ELF-1 (cell line): Measurements from ENCODE around the gene ATG13.
"Not testable (repeated sequence)": the region's sequence is repeated elsewhere in the genome, so short reads cannot be mapped to it uniquely, and the experiment has no call there.

Experiments
- DNase-seq: peaks from one replicate; pipeline ENCODE4 v3.0.0-alpha.2; 2016; ENCODE audit warnings: low read depth, low spot score

The ATG13 gene

DNA sequence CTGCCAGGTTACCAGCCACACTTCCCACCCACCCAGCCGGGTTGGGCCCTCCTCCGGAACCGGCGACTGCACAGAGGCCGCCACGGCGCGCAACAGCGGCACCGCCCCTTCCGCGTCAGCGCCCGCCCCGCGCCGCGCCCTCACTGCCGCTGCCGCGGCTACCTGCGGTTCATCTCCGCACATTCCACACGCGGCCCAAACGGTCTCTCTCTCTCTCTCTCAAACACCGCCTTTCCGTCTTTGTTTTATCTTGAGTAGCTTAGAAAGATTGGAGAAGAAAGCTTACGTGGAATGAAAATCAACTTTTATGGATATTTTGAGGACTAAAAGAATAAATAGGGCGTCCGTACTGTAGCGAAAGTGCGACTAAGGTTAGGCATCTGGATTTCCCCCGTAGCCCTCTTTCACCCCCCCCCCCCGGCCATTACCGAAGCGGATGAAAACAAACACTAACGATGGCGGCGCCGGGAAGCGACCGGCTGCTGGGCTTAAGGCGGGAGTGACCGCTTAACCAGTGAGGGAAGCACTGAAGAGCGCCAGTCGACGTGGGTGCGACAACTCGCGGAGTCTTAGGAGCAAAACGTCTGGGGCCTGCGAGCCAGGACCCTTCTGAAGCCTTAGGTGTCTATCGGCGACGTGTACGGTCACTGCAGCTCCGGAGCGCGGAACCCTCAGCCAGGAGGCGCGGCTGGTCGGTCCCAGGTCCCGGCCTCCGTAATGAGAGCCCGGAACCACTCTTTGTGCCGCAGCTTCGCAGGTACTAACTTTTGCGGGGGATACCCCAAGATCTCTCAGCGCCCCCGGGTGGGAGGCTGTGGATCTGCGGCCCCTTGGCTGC lies at the start of gene ATG13, which contains the start of gene HARBI1:
TSS of gene ATG13 (plus strand) at position 420 of the 838 bp plus-strand sequence. CDS start 26,739 bp downstream, outside the sequence.
TSS of gene HARBI1 (minus strand) at position 94 of the 838 bp plus-strand sequence. CDS start 990 bp downstream, outside the sequence.
- DNase-seq = peak; percentile 94

- no peak for DNase-seq
Observed at GRCh38 chr11:46570790-46571398, 46.5 kb upstream of the ATG13 start.

- DNase-seq = no peak
Observed at GRCh38 chr11:46574656-46575055, 42.7 kb upstream of the ATG13 start.

GRCh38 chr11:46577058-46577457 lies 40.3 kb upstream of the ATG13 start:
- no peak for DNase-seq

DNA sequence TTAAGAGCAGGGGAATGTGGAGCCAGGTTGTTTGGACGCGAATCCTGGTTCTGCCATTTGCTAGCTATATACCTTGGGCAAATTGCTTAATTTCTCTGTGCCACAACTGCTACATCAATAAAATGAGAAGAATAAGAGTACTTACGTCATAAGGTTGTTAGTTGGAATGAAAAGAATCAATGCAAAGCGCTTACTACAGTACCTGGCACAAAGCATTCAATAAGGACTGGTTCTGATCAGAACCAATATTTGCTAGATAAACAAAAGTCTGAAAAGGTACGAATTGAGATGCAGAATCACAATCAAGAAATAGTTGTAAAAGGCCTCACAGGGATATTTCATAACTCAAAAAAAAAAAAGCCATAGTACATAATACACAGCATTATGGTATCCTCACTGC lies 34.8 kb upstream of the ATG13 start:
- DNase-seq = no peak

DNA sequence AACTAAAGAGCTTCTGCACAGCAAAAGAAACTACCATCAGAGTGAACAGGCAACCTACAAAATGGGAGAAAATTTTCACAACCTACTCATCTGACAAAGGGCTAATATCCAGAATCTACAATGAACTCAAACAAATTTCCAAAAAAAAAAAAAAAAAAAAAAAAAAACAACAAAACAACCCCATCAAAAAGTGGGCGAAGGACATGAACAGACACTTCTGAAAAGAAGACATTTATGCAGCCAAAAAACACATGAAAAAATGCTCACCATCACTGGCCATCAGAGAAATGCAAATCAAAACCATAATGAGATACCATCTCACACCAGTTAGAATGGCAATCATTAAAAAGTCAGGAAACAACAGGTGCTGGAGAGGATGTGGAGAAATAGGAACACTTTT lies 33.8 kb upstream of the ATG13 start:
- DNase-seq = not testable (repeated sequence)

GRCh38 chr11:46588131-46588530 lies 29.2 kb upstream of the ATG13 start:
- no peak for DNase-seq

- no peak for DNase-seq
Observed at GRCh38 chr11:46588915-46589314, 28.4 kb upstream of the ATG13 start.

GRCh38 chr11:46590740-46591605 lies 26.4 kb upstream of the ATG13 start:
- DNase-seq = no peak

- DNase-seq = peak; percentile 97
Observed at GRCh38 chr11:46593550-46594373, 23.6 kb upstream of the ATG13 start, which contains the start of gene AMBRA1. Gene AMBRA1, minus strand, starts transcription at chr11:46594023. Its CDS starts 45,643 bp downstream, at chr11:46548380.

GRCh38 chr11:46594374-46594700 lies 23.0 kb upstream of the ATG13 start:
- DNase-seq = no peak

- no peak for DNase-seq
Observed at GRCh38 chr11:46594785-46595184, 22.6 kb upstream of the ATG13 start.

- no peak for DNase-seq
Observed at GRCh38 chr11:46597155-46597554, 20.2 kb upstream of the ATG13 start.

DNA sequence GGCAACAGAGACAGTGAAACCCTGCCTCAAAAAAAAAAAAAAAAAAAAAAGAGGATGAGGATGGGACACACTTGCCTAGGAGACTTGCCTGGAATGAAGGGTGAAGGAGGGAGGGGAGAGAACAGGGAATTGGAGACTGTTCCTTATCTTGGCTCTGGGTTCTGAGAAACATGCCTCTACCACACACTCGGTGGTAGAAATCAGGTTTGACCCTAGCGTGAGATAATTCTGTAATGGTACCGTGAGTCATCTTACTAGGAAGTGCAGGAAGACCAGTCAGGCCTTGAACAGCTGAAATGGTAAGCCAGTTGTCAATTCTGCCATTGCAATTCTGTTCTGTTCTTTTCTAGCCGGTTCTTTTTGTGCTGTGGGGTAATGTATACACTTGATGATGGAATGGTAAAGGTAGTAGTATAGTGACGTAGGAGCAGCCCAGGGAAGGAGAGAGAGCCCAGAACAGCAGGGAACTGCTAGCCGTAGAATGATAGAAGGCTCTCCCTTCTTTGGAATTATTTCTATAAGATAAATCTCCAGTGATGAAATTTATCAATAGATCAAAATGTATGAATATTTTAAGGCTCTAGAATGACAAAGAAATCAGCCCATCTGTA lies 19.6 kb upstream of the ATG13 start:
- no peak for DNase-seq

DNA sequence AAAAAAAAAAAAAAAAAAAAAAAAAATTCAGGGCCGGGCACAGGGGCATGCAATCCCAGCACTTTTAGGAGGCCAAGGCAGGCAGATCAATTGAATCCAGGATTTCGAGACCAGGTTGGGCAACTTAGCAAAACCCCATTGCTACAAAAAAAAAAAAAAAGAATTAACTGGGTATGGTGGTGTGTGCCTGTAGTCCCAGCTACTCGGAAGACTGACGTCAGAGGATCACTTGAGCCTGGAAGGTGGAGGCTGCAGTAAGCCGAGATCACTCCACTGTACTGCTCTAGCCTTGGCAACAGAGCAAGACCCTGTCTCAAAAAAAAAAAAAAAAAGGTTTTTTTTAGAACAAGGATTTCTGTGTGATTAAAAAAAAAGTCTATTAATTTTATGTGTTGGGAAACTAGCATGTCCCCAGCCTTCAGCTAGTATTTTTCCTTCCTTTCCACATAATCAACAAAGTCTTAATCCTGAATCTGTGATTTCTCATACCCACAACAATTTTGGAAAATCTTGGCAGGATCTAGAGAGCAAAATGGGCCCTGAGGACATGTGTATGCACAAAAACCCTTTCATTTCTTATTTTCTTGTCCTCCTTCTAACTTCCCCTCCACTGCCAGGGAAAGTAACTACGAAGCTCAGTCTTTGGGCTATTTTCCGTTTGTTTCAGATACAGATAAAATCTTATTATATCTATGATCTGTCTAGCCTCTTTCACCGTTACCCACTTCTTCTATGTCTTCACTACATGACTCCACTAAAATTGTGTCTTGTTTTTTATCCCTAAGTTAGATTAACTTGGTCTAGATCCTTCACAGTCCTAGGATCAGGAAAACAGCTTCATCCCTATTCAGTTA lies 17.8 kb upstream of the ATG13 start:
- DNase-seq = no peak

DNA sequence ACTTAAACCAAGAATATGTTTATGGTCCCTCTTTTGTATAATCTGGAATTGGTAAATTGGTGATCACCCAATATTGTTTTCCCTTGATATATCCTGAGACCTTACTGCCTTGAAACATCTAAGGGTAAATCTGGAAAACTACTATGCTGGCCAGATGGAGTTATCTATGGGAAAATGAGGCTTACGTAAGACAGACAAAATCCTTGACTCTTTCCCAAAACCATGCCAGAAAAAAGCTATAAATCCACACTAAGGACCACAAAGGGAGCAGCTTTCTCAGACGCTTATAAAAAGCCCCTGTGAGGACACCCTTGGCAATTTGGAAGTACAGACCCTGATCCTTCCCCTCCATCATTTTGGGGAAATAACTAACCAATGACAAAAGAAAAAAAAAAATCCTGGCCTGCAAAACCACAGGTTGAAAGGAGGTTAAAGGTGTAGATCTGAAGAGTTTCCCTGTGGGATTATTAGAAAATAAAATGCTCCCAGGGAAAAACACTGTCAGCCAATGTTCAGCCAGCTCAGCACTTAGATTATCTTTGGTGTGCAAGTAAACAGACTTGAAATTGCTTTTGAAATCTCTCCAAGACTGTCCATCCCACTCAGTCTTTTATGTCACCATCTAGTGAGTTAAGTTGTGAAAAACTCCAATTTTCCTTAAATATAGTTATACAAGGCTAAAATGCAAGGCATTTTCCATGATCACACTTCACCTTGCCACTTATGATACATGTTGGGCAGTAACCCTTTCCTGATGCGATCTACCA lies 17.0 kb upstream of the ATG13 start:
- no peak for DNase-seq

DNA sequence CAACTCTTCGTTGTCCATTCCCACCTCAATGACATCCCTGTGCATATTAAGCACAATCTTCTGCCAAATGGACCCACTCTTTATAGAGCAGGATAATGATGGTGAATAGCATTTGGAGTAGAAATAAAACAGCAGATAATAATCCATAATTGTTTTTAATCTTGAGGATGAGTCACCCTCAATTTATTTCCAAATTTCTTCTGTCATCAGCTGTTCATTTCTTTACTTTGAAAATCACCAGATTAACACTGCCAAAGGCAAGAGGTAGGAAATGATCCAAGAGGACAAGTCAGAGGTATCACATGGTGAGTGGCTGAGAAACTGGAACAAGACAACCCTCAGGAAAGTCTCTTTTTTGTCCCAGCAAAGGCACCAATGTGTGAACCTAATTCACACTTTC lies 16.2 kb upstream of the ATG13 start:
- DNase-seq = no peak

GRCh38 chr11:46603704-46604308 lies 13.5 kb upstream of the ATG13 start:
- DNase-seq = no peak

- no peak for DNase-seq
Observed at GRCh38 chr11:46604796-46605195, 12.6 kb upstream of the ATG13 start.
